Measurements from ENCODE around the gene CCNJL. TPM values are rescaled to one million over a fixed set of nuclear protein-coding genes. Genes with fewer than 3 reads are reported as not detected.

The CCNJL gene
- total RNA-seq, 2 donors from 2014 or later, result 5.6 to 20.1 TPM

GRCh38 chr5:160317434-160317833, 5.1 kb upstream of the CCNJL start:
- peaks cover 6 to 11% of the 10 kb centered on the region in 2 donors for H3K4me1 Mint-ChIP-seq (ENCODE audit: low read depth in 2 of 2)
- no peaks in the 10 kb centered on the region for H3K36me3 Mint-ChIP-seq
- no peak for ATAC-seq
- peaks cover 0 to 31% of the 10 kb centered on the region in 2 donors for H3K27me3 Mint-ChIP-seq
- no peak overlapping the region for H3K4me3 Mint-ChIP-seq
- no peak for DNase-seq (ENCODE audit: low spot score)
- no peaks in the 10 kb centered on the region for H3K9me3 Mint-ChIP-seq
- peak overlapping the region in 1 of 2 donors; percentile 78 for H3K27ac Mint-ChIP-seq

GRCh38 chr5:160315968-160316367, 3.6 kb upstream of the CCNJL start:
- peaks cover 0 to 28% of the 10 kb centered on the region in 2 donors for H3K27me3 Mint-ChIP-seq
- H3K4me1 Mint-ChIP-seq (ENCODE audit: low read depth in 2 of 2), result peaks cover 6 to 14% of the 10 kb centered on the region in 2 donors
- no peak overlapping the region for H3K27ac Mint-ChIP-seq
- no peak overlapping the region for H3K4me3 Mint-ChIP-seq
- no peak for DNase-seq (ENCODE audit: low spot score)
- no peaks in the 10 kb centered on the region for H3K36me3 Mint-ChIP-seq
- no peak for ATAC-seq
- no peaks in the 10 kb centered on the region for H3K9me3 Mint-ChIP-seq

- H3K27me3 Mint-ChIP-seq, result peaks cover 0 to 24% of the 10 kb centered on the region in 2 donors
- no peaks in the 10 kb centered on the region for H3K36me3 Mint-ChIP-seq
- no peaks in the 10 kb centered on the region for H3K9me3 Mint-ChIP-seq
- no peak for DNase-seq (ENCODE audit: low spot score)
- peak overlapping the region; percentile 93 for H3K4me3 Mint-ChIP-seq
- peaks cover 6 to 24% of the 10 kb centered on the region in 2 donors for H3K4me1 Mint-ChIP-seq (ENCODE audit: low read depth in 2 of 2)
- peak overlapping the region; percentile 39 to 87 for H3K27ac Mint-ChIP-seq
- no peak for ATAC-seq
These were observed 780 bp upstream of the CCNJL start for GRCh38 chr5:160312960-160313727.

DNA sequence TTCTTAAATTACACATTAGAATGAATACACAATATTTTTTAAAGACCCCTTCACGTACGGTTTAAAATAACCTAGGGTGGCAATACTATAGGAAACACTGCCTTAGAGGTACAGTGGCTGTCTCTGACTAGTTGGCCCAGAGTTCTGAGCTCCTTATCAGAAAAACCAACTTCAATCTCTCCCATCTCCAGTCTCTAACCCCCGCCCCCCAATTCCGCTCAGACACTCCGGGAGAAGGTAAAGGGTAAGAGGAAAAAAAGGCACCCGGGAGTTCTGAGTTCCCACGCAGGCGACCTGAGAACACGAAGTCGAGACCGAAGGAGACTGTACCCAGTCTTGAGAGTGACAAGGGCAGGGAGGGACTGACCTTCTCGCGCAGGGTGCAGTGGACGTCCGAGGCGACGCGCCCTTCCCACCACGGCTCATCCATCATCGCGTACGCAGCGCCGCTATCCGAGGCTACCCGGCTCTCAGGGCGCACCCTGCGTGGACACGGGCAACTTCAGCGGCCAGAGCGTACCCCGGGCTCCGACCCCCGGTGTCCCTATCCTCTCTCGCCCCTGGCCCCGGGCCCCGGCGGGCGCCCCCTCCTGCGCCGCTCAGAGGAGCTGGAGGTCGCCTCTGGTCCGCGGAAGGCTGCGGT, 752 bp downstream of the CCNJL start:
- Mint-ChIP-seq H3K4me1 (ENCODE audit: low read depth in 2 of 2) (peaks cover 6 to 27% of the 10 kb centered on the region in 2 donors), H3K9me3 (no peaks in the 10 kb centered on the region), H3K36me3 (no peaks in the 10 kb centered on the region), H3K27me3 (peaks cover 0 to 22% of the 10 kb centered on the region in 2 donors), H3K27ac (peak overlapping the region in 1 of 2 donors; percentile 76), H3K4me3 (peak overlapping the region; percentile 78)
- DNase-seq (ENCODE audit: low spot score) (no peak), ATAC-seq (peak; percentile 45 to 66)

DNA sequence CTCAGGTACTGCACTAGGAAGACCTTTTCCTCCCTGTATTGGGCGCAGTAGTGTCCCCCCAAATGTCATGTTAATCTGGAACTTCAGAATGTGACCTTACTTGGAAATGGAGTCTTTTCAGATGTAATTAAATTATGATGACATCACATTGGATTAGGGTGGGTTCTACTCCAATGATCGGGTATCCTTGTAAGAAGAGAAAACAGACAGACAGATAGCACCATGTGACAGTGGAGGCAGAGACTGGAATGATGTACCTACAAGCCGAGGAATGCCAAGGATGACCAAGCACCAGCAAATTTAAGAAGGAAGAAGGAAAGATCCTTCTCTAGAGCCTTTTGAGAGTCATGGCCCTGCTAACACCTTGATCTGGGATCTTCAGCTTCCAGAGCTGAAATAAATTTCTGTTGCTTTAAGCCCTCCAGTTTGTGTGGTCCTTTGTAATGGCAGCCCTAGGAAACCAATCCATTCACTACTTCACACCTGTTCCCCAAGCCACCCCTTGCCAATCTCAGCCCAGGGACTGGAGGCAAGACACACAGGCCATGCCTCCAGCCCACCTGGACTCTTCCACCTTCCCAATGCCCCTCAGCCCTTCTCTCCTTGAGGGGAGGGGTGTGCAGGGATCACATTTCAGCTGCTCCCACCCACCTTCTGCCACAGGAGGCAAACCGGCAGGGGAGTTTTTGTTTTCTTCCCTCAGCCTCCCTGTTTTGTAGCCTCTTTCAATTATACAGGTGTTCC, 1.6 kb downstream of the CCNJL start:
- Mint-ChIP-seq H3K27ac (peak overlapping the region in 1 of 2 donors; percentile 76), H3K36me3 (no peaks in the 10 kb centered on the region), H3K4me3 (peak overlapping the region; percentile 78), H3K27me3 (peaks cover 0 to 20% of the 10 kb centered on the region in 2 donors), H3K9me3 (no peaks in the 10 kb centered on the region), H3K4me1 (ENCODE audit: low read depth in 2 of 2) (peaks cover 6 to 24% of the 10 kb centered on the region in 2 donors)
- ATAC-seq (no peak), DNase-seq (ENCODE audit: low spot score) (no peak)

GRCh38 chr5:160310140-160310539, 2.2 kb downstream of the CCNJL start:
- Mint-ChIP-seq H3K4me1 (ENCODE audit: low read depth in 2 of 2) (peaks cover 6 to 25% of the 10 kb centered on the region in 2 donors), H3K27me3 (peaks cover 0 to 20% of the 10 kb centered on the region in 2 donors), H3K9me3 (no peaks in the 10 kb centered on the region), H3K27ac (peak overlapping the region in 1 of 2 donors; percentile 76), H3K4me3 (no peak overlapping the region), H3K36me3 (no peaks in the 10 kb centered on the region)
- no peak for ATAC-seq
- DNase-seq (ENCODE audit: low spot score), result no peak

DNA sequence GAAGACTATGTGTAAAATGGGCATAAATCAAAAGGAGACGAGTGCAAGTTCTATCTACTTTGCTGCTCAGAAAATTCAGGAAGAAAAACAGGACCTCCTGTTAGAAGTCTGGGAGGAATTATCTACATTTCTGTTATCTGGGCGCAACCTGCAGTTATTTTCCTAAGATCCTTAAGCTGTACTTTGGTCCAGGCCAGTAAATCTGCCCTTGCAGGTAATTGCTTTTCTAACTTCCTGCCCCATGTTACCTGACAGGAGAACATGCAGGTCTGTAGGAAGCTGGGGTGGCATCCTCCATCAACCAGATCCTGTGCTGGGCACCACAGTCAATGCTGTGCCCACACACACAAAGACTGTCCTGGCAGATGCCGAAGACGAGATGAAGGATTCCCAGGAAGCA, 5.7 kb downstream of the CCNJL start:
- Mint-ChIP-seq H3K4me3 (no peak overlapping the region), H3K27ac (peak overlapping the region in 1 of 2 donors; percentile 72), H3K4me1 (ENCODE audit: low read depth in 2 of 2) (peaks cover 0 to 19% of the 10 kb centered on the region in 2 donors), H3K9me3 (no peaks in the 10 kb centered on the region), H3K36me3 (no peaks in the 10 kb centered on the region), H3K27me3 (no peaks in the 10 kb centered on the region)
- ATAC-seq (no peak), DNase-seq (ENCODE audit: low spot score) (no peak)

- no peaks in the 10 kb centered on the region for H3K9me3 Mint-ChIP-seq
- no peak overlapping the region for H3K27ac Mint-ChIP-seq
- DNase-seq (ENCODE audit: low spot score) (no peak), ATAC-seq (no peak)
- no peak overlapping the region for H3K4me3 Mint-ChIP-seq
- H3K27me3 Mint-ChIP-seq, result no peaks in the 10 kb centered on the region
- peaks cover 0 to 17% of the 10 kb centered on the region in 2 donors for H3K4me1 Mint-ChIP-seq (ENCODE audit: low read depth in 2 of 2)
- H3K36me3 Mint-ChIP-seq, result no peaks in the 10 kb centered on the region
These were observed 7.0 kb downstream of the CCNJL start for GRCh38 chr5:160305319-160305718.

DNA sequence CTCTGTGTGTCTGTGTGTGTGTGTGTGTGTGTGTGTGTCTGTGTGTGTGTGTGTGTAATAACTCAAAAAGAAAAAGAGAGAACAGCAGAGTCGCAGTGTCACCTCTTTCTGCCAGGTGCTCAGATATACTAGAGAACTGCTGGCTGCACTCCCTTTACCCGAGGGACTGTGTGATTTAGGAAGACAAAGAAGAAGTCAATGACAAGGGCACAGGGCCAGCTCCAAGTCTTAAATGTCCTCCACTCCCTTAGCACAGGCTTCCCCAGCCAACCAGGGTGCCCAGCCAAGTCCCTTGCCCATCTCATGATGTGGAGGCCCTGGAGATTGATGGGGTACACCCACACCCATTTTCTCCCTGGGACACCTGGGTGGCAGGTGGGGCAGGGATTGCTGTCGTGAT, 8.7 kb downstream of the CCNJL start:
- no peaks in the 10 kb centered on the region for H3K27me3 Mint-ChIP-seq
- ATAC-seq (no peak), DNase-seq (ENCODE audit: low spot score) (no peak)
- no peaks in the 10 kb centered on the region for H3K36me3 Mint-ChIP-seq
- H3K4me1 Mint-ChIP-seq (ENCODE audit: low read depth in 2 of 2), result peaks cover under 1 to 20% of the 10 kb centered on the region in 2 donors
- H3K27ac Mint-ChIP-seq, result no peak overlapping the region
- H3K9me3 Mint-ChIP-seq, result no peaks in the 10 kb centered on the region
- H3K4me3 Mint-ChIP-seq, result no peak overlapping the region

- Mint-ChIP-seq H3K9me3 (no peaks in the 10 kb centered on the region), H3K4me3 (peak overlapping the region; percentile 70), H3K4me1 (ENCODE audit: low read depth in 2 of 2) (peaks cover 53 to 64% of the 10 kb centered on the region in 2 donors), H3K27ac (peak overlapping the region; percentile 58 to 94), H3K36me3 (no peaks in the 10 kb centered on the region), H3K27me3 (no peaks in the 10 kb centered on the region)
- peak; percentile 84 for DNase-seq (ENCODE audit: low spot score)
- ATAC-seq, result peak; percentile 61 to 82
These were observed 14.2 kb downstream of the CCNJL start for GRCh38 chr5:160298189-160298588.

GRCh38 chr5:160297776-160298175, 14.6 kb downstream of the CCNJL start:
- no peaks in the 10 kb centered on the region for H3K27me3 Mint-ChIP-seq
- peaks cover 53 to 68% of the 10 kb centered on the region in 2 donors for H3K4me1 Mint-ChIP-seq (ENCODE audit: low read depth in 2 of 2)
- no peaks in the 10 kb centered on the region for H3K36me3 Mint-ChIP-seq
- ATAC-seq, result peak; percentile 80 to 85
- H3K9me3 Mint-ChIP-seq, result no peaks in the 10 kb centered on the region
- peak; percentile 91 for DNase-seq (ENCODE audit: low spot score)
- peak overlapping the region; percentile 58 to 94 for H3K27ac Mint-ChIP-seq
- peak overlapping the region; percentile 70 for H3K4me3 Mint-ChIP-seq

GRCh38 chr5:160297004-160297403, 15.4 kb downstream of the CCNJL start:
- peak overlapping the region; percentile 70 for H3K4me3 Mint-ChIP-seq
- peak overlapping the region; percentile 58 to 94 for H3K27ac Mint-ChIP-seq
- DNase-seq (ENCODE audit: low spot score), result no peak
- peaks cover 53 to 71% of the 10 kb centered on the region in 2 donors for H3K4me1 Mint-ChIP-seq (ENCODE audit: low read depth in 2 of 2)
- no peaks in the 10 kb centered on the region for H3K9me3 Mint-ChIP-seq
- H3K36me3 Mint-ChIP-seq, result no peaks in the 10 kb centered on the region
- H3K27me3 Mint-ChIP-seq, result no peaks in the 10 kb centered on the region
- ATAC-seq, result no peak

- no peak for ATAC-seq
- Mint-ChIP-seq H3K27me3 (no peaks in the 10 kb centered on the region), H3K9me3 (no peaks in the 10 kb centered on the region), H3K4me3 (peak overlapping the region; percentile 10), H3K36me3 (no peaks in the 10 kb centered on the region), H3K4me1 (ENCODE audit: low read depth in 2 of 2) (peaks cover 53 to 73% of the 10 kb centered on the region in 2 donors), H3K27ac (peak overlapping the region in 1 of 2 donors; percentile 94)
- DNase-seq (ENCODE audit: low spot score), result no peak
These were observed 15.9 kb downstream of the CCNJL start for GRCh38 chr5:160296496-160296895.

Measured in natural killer cell treated with Interleukin-12 subunit alpha and Interleukin-12 subunit beta and Interleukin-15 and Interleukin-18, amount 100 ng/mL, for 72 hours (primary cell).